ENCODE results near the gene TPRA1. TPM values are rescaled to one million over a fixed set of nuclear protein-coding genes. Genes with fewer than 3 reads are reported as not detected.

Gene TPRA1
- total and polyA plus RNA-seq, 2 of the 4 experiments (the other 2 are of a cell fraction), result 17.9 to 40.1 TPM

GRCh38 chr3:127529346-127530188 is 61.0 kb downstream of the TPRA1 start:
- WGBS, 2 experiments (ENCODE audit: extremely low coverage in 2 of 2, insufficient read length in 1 of 2), result 0% methylated on average over 1 of the region's 9 CpGs; no CpG with 5 or more reads in 1 of the 2 experiments

More at GRCh38 chr3:127529346-127530188, 61.0 kb downstream of the TPRA1 start:
- no peak overlapping the region for H2BK15ac ChIP-seq (ENCODE audit: low read depth, low read length)
- H4K91ac ChIP-seq (ENCODE audit: insufficient read depth, low read depth, low read length), result no peak overlapping the region
- no peak overlapping the region for H3K4me3 ChIP-seq (ENCODE audit: insufficient read depth, low read depth, low read length)
- no peak overlapping the region for H2AK5ac ChIP-seq (ENCODE audit: low read depth, low read length)
- no peaks in the 10 kb centered on the region for H4K20me1 ChIP-seq (ENCODE audit: insufficient read depth, low read length)
- H3K9me3 ChIP-seq (ENCODE audit: control insufficient read depth, insufficient read depth, low read length), result peaks cover 3% of the 10 kb centered on the region
- H2AK9ac ChIP-seq (replicated peaks; ENCODE audit: low read depth, low read length, poor library complexity), result no peak overlapping the region
- intact Hi-C loops (cut with micrococcal nuclease), result no loop called here
- no peak overlapping the region for H3K56ac ChIP-seq (ENCODE audit: extremely low read depth, insufficient read depth, low read length)
- no peak overlapping the region for H2BK120ac ChIP-seq (ENCODE audit: low read depth, low read length)
- no peak overlapping the region for H3K23ac ChIP-seq (ENCODE audit: low read depth, low read length)
- H3K18ac ChIP-seq (ENCODE audit: low read depth, low read length), result no peak overlapping the region
- H3K27ac ChIP-seq (ENCODE audit: insufficient read depth, low read length), result no peak overlapping the region
- no peaks in the 10 kb centered on the region for H3K4me1 ChIP-seq (ENCODE audit: control insufficient read depth, insufficient read depth, low read length)
- no peak overlapping the region for H2BK20ac ChIP-seq (ENCODE audit: low read depth, low read length)
- H3K4me2 ChIP-seq (ENCODE audit: low read depth, low read length), result no peak overlapping the region
- ATAC-seq (ENCODE audit: low read depth) (no peak), DNase-seq (no peak)
- peaks cover 2% of the 10 kb centered on the region; the same call in 1 of the 2 replicates for H3K9me1 ChIP-seq (ENCODE audit: insufficient read depth, low read length)
- H2BK5ac ChIP-seq (ENCODE audit: low read depth, low read length, poor library complexity, severe bottlenecking), result no peak overlapping the region
- H4K8ac ChIP-seq (ENCODE audit: low read depth in 2 of 2, low read length in 2 of 2), result no peak overlapping the region
- H3K36me3 ChIP-seq (ENCODE audit: control insufficient read depth, insufficient read depth, low read length), result no peaks in the 10 kb centered on the region
- BruUV-seq (replicated peaks), result no TSS peak
- ChIA-PET CTCF (no interaction called here), POLR2A (ENCODE audit: unreplicated experiment) (no interaction called here)
- no peak overlapping the region for H2AFZ ChIP-seq (replicated peaks; ENCODE audit: low read length, poor library complexity)
- no peak for TF ChIP-seq RCOR1 (IDR thresholded peaks at IDR 0.05; ENCODE audit: insufficient replicate concordance, low read length)
- no peak for TF ChIP-seq BHLHE40 (IDR thresholded peaks at IDR 0.05; ENCODE audit: low read depth, low read length)
- TF ChIP-seq, protein P1, sequence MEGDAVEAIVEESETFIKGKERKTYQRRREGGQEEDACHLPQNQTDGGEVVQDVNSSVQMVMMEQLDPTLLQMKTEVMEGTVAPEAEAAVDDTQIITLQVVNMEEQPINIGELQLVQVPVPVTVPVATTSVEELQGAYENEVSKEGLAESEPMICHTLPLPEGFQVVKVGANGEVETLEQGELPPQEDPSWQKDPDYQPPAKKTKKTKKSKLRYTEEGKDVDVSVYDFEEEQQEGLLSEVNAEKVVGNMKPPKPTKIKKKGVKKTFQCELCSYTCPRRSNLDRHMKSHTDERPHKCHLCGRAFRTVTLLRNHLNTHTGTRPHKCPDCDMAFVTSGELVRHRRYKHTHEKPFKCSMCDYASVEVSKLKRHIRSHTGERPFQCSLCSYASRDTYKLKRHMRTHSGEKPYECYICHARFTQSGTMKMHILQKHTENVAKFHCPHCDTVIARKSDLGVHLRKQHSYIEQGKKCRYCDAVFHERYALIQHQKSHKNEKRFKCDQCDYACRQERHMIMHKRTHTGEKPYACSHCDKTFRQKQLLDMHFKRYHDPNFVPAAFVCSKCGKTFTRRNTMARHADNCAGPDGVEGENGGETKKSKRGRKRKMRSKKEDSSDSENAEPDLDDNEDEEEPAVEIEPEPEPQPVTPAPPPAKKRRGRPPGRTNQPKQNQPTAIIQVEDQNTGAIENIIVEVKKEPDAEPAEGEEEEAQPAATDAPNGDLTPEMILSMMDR (conservative IDR thresholded peaks at IDR 0.05; ENCODE audit: low read depth, low read length), result no peak
- no peak for TF ChIP-seq CEBPB (IDR thresholded peaks at IDR 0.05; ENCODE audit: low read depth, low read length)
- no peak for TF ChIP-seq MAZ (IDR thresholded peaks at IDR 0.05; ENCODE audit: borderline replicate concordance, low read depth, low read length)
- TF ChIP-seq MAFK (IDR thresholded peaks at IDR 0.05; ENCODE audit: low read depth, low read length), result no peak
- TF ChIP-seq, protein P2, sequence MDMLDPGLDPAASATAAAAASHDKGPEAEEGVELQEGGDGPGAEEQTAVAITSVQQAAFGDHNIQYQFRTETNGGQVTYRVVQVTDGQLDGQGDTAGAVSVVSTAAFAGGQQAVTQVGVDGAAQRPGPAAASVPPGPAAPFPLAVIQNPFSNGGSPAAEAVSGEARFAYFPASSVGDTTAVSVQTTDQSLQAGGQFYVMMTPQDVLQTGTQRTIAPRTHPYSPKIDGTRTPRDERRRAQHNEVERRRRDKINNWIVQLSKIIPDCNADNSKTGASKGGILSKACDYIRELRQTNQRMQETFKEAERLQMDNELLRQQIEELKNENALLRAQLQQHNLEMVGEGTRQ (IDR thresholded peaks at IDR 0.05; ENCODE audit: low read depth, low read length), result no peak
- no peak for TF ChIP-seq SMC3 (IDR thresholded peaks at IDR 0.05; ENCODE audit: low read depth, low read length)
- TF ChIP-seq RFX5 (IDR thresholded peaks at IDR 0.05; ENCODE audit: low read depth, low read length), result no peak
- no peak for TF ChIP-seq POLR2A (IDR thresholded peaks at IDR 0.05; ENCODE audit: low read depth, low read length)
- TF ChIP-seq NFE2L2 (IDR thresholded peaks at IDR 0.05; ENCODE audit: low read depth, low read length), result no peak
- no peak for TF ChIP-seq CHD1 (IDR thresholded peaks at IDR 0.05; ENCODE audit: low read depth, low read length)
- H3K27me3 ChIP-seq (ENCODE audit: control insufficient read depth, insufficient read depth, low read length), result peaks cover 16% of the 10 kb centered on the region
- dilution Hi-C loops (cut with HindIII; ENCODE audit: low sequenced_read_pairs, unreplicated experiment), result no loop called here
- H3K4ac ChIP-seq (ENCODE audit: low read depth, low read length), result no peak overlapping the region
- H3K9ac ChIP-seq (ENCODE audit: low read depth, low read length), result no peak overlapping the region
- H4K5ac ChIP-seq (ENCODE audit: low read depth, low read length), result no peak overlapping the region
- H3K79me1 ChIP-seq (ENCODE audit: low read depth in 1 of 2, low read length in 2 of 2), result no peaks in the 10 kb centered on the region
- in situ Hi-C loops (cut with MboI; ENCODE audit: low sequenced_read_pairs), result no loop called here
- no peak overlapping the region for H3K14ac ChIP-seq (replicated peaks; ENCODE audit: low read depth, low read length)
